ENCODE measurements around the gene PRIMPOL.
"Not testable (repeated sequence)": the region's sequence is repeated elsewhere in the genome, so short reads cannot be mapped to it uniquely, and the experiment has no call there.

The PRIMPOL gene

GRCh38 chr4:184641451-184641850 lies 8.1 kb upstream of the PRIMPOL start:
- DNase-seq, result no peak

- DNase-seq, result no peak
These were observed 5.8 kb upstream of the PRIMPOL start for GRCh38 chr4:184643731-184644130.

- no peak for DNase-seq
These were observed 4.8 kb upstream of the PRIMPOL start for GRCh38 chr4:184644553-184645307.

- no peak for DNase-seq
These were observed 3.5 kb upstream of the PRIMPOL start for GRCh38 chr4:184645904-184646610.

- DNase-seq, result no peak
These were observed 2.1 kb upstream of the PRIMPOL start for GRCh38 chr4:184647266-184648053.

GRCh38 chr4:184648054-184648312 lies 1.6 kb upstream of the PRIMPOL start:
- no peak for DNase-seq

- peak in 1 of 2 experiments; percentile 1 for DNase-seq
These were observed 1.1 kb upstream of the PRIMPOL start for GRCh38 chr4:184648313-184649025.

- DNase-seq, result peak in 1 of 2 experiments; percentile 7
These were observed 675 bp downstream of the PRIMPOL start for GRCh38 chr4:184649971-184650855.

GRCh38 chr4:184651899-184652298 lies 2.4 kb downstream of the PRIMPOL start:
- no peak for DNase-seq

- DNase-seq, result not testable (repeated sequence)
These were observed 3.1 kb downstream of the PRIMPOL start for GRCh38 chr4:184652681-184653080.

- no peak for DNase-seq
These were observed 4.1 kb downstream of the PRIMPOL start for GRCh38 chr4:184653650-184654049.

- no peak for DNase-seq
These were observed 6.6 kb downstream of the PRIMPOL start for GRCh38 chr4:184655889-184656869.

- DNase-seq, result no peak
These were observed 7.6 kb downstream of the PRIMPOL start for GRCh38 chr4:184657144-184657543.

- not testable (repeated sequence) for DNase-seq
These were observed 8.3 kb downstream of the PRIMPOL start for GRCh38 chr4:184657820-184658219.

GRCh38 chr4:184660978-184661377 lies 11.4 kb downstream of the PRIMPOL start:
- no peak for DNase-seq

GRCh38 chr4:184662236-184662635 lies 12.7 kb downstream of the PRIMPOL start:
- DNase-seq, result no peak

- DNase-seq, result no peak
These were observed 15.1 kb downstream of the PRIMPOL start for GRCh38 chr4:184664445-184665210.

- DNase-seq, result no peak
These were observed 17.1 kb downstream of the PRIMPOL start for GRCh38 chr4:184666670-184667069.

- no peak for DNase-seq
These were observed 18.6 kb downstream of the PRIMPOL start for GRCh38 chr4:184668096-184668495.

GRCh38 chr4:184668511-184669114 lies 19.1 kb downstream of the PRIMPOL start:
- DNase-seq, result no peak

All from SHP77 (cell line).